HepG2 (cell line): ENCODE data around the gene NAXD. TPM values are rescaled to one million over a fixed set of nuclear protein-coding genes. Genes with fewer than 3 reads are reported as not detected.

Experiments
- ATAC-seq: fragments of 200-7000 bp; cut with Tn5 transposase; 3 replicates; pipeline ENCODE4 v1.9.1; 2020; ENCODE audit warnings: mild to moderate bottlenecking, moderate library complexity
- BruUV-seq: library from RNA; stranded (reverse); fragments of 400-500 nt; replicated peaks from 2 replicates; lab custom pipeline; 2021; lab: Mats Ljungman, UMichigan
- CTCF ChIA-PET: fragments of 300-600 bp; formaldehyde crosslinking; extraction: SDS; loops from one replicate; lab custom pipeline; 2021; ENCODE audit warnings: low total read pairs, inconsistent platforms, low intra/inter-chr PET ratio; lab: Yijun Ruan, JAX
- POLR2A ChIA-PET: fragments of 350-600 bp; sonication (Branson Sonifier 250); formaldehyde crosslinking; loops from one replicate; lab custom pipeline; 2020; ENCODE audit warnings: antibody characterized with exemption, inconsistent platforms; lab: Yijun Ruan, JAX
- DNase-seq: peaks from one replicate; pipeline ENCODE4 v3.0.0-alpha.2; 2015; ENCODE audit warnings: low spot score
- FAIRE-seq: peaks from 3 replicates; lab custom pipeline; 2011; peaks lifted over from hg19 to GRCh38; lab: Jason Lieb, UNC
- H2AFZ ChIP-seq: one replicate; pipeline ENCODE4 v1.6.1; 2011; ENCODE audit warnings: low read length, inconsistent platforms
- H3K27ac ChIP-seq: fragments of 300-600 bp; 3 replicates; pipeline ENCODE4 v1.8.0; 2011; ENCODE audit warnings: mixed run types, mild to moderate bottlenecking, mixed read lengths, low read length, inconsistent platforms; ENCODE audit not compliant: insufficient read depth; ENCODE audit errors: extremely low read length
- H3K27me3 ChIP-seq, 2 experiments: fragments of 200-600 bp in 1 of 2; 2 replicates in 1 of 2; 3 replicates in 1 of 2; pipeline versions ENCODE4 v1.6.0 to v1.8.0; 2011; ENCODE audit warnings: low read length in 2 of 2, mild to moderate bottlenecking in 2 of 2, moderate library complexity in 2 of 2, inconsistent platforms in 1 of 2; ENCODE audit not compliant: insufficient read depth in 2 of 2, control insufficient read depth in 1 of 2
- H3K36me3 ChIP-seq, 2 experiments: fragments of 200-600 bp in 1 of 2; replicated peaks in 1 of 2; 2 replicates in 1 of 2; 3 replicates in 1 of 2; pipeline versions ENCODE4 v1.5.1 to v1.8.0; 2011; ENCODE audit warnings: low read length in 2 of 2, inconsistent platforms in 1 of 2; ENCODE audit not compliant: insufficient read depth in 2 of 2, control insufficient read depth in 1 of 2
- H3K4me1 ChIP-seq: 2 replicates; pipeline ENCODE4 v1.5.1; 2012; ENCODE audit warnings: low read length, inconsistent platforms; ENCODE audit not compliant: insufficient read depth
- H3K4me2 ChIP-seq: 2 replicates; pipeline ENCODE4 v1.6.0; 2011; ENCODE audit warnings: low read depth, low read length, inconsistent platforms
- H3K4me3 ChIP-seq, 3 experiments: fragments of 200-600 bp in 1 of 3; sonication (generic), shearing (Covaris generic) in 1 of 3; replicated peaks in 1 of 3; 2 replicates each; pipeline ENCODE4 v1.5.1; 2011 to 2016; ENCODE audit warnings: low read length in 3 of 3, inconsistent platforms in 2 of 3, low read depth in 2 of 3, mild to moderate bottlenecking in 2 of 3, control low read depth in 1 of 3, mixed read lengths in 1 of 3; ENCODE audit not compliant: insufficient read depth in 1 of 3
- H3K79me2 ChIP-seq: one replicate; pipeline ENCODE4 v1.6.1; 2011; ENCODE audit warnings: low read length, inconsistent platforms; ENCODE audit not compliant: insufficient read depth
- H3K9ac ChIP-seq: 2 replicates; pipeline ENCODE4 v1.6.0; 2011; ENCODE audit warnings: mild to moderate bottlenecking, low read depth, low read length, inconsistent platforms; ENCODE audit not compliant: insufficient read depth
- H3K9me3 ChIP-seq: 2 replicates; pipeline ENCODE4 v1.5.1; 2012; ENCODE audit warnings: mild to moderate bottlenecking, low read length
- H4K20me1 ChIP-seq: 2 replicates; pipeline ENCODE4 v1.6.0; 2011; ENCODE audit warnings: inconsistent platforms, mild to moderate bottlenecking, low read length, moderate library complexity; ENCODE audit not compliant: insufficient read depth
- ATF3 ChIP-seq: sonication (generic); formaldehyde crosslinking; IDR thresholded peaks from 2 replicates; pipeline ENCODE4 v1.4.0; 2020; ENCODE audit warnings: missing genetic modification reagents
- EED ChIP-seq: sonication (generic); formaldehyde crosslinking; IDR thresholded peaks from 2 replicates; pipeline ENCODE4 v1.5.0; 2020; ENCODE audit warnings: mild to moderate bottlenecking, missing genetic modification reagents
- FOSL1 ChIP-seq: sonication (generic); formaldehyde crosslinking; IDR thresholded peaks from 2 replicates; pipeline ENCODE4 v1.9.0; 2021; ENCODE audit warnings: missing genetic modification reagents, borderline replicate concordance
- FUBP1 ChIP-seq: sonication (generic); formaldehyde crosslinking; IDR thresholded peaks from 2 replicates; pipeline ENCODE4 v1.5.1; 2020; ENCODE audit warnings: missing genetic modification reagents, mild to moderate bottlenecking, borderline replicate concordance
- GFI1 ChIP-seq: sonication (generic); formaldehyde crosslinking; IDR thresholded peaks from 2 replicates; pipeline ENCODE4 v1.5.0; 2020; ENCODE audit warnings: missing genetic modification reagents, mild to moderate bottlenecking, borderline replicate concordance
- KLF12 ChIP-seq: sonication (generic); formaldehyde crosslinking; IDR thresholded peaks from 2 replicates; pipeline ENCODE4 v1.4.0; 2020; ENCODE audit warnings: missing genetic modification reagents, borderline replicate concordance
- NFIC ChIP-seq: IDR thresholded peaks from 2 replicates; pipeline ENCODE4 v1.6.1; 2012; ENCODE audit warnings: mild to moderate bottlenecking, low read length, inconsistent platforms
- PLRG1 ChIP-seq: fragments of 450-650 bp; conservative IDR thresholded peaks from 2 replicates; pipeline ENCODE4 v1.6.1; 2016
- SALL2 ChIP-seq: sonication (generic); formaldehyde crosslinking; IDR thresholded peaks from 2 replicates; pipeline ENCODE4 v1.8.1; 2023; ENCODE audit warnings: mild to moderate bottlenecking, missing genetic modification reagents, inconsistent platforms
- SRY ChIP-seq: sonication (generic); formaldehyde crosslinking; IDR thresholded peaks from 2 replicates; pipeline ENCODE4 v1.8.0; 2022; ENCODE audit warnings: mild to moderate bottlenecking, missing genetic modification reagents
- ZNF205 ChIP-seq: IDR thresholded peaks from 2 replicates; pipeline ENCODE4 v1.6.1; 2018; ENCODE audit warnings: missing biosample characterization, missing genetic modification reagents
- ZNF513 ChIP-seq: sonication (generic); formaldehyde crosslinking; conservative IDR thresholded peaks from 2 replicates; pipeline ENCODE4 v1.5.0; 2020; ENCODE audit warnings: missing genetic modification reagents
- ZNF605 ChIP-seq: sonication (generic); formaldehyde crosslinking; IDR thresholded peaks from 2 replicates; pipeline ENCODE4 v1.8.0; 2022; ENCODE audit warnings: mild to moderate bottlenecking, missing genetic modification reagents
- ZNF670 ChIP-seq: sonication (generic); formaldehyde crosslinking; IDR thresholded peaks from 2 replicates; pipeline ENCODE4 v1.8.0; 2022; ENCODE audit warnings: mild to moderate bottlenecking, missing genetic modification reagents, borderline replicate concordance
- WGBS: methylation state at CpG from one replicate; pipeline ENCODE4 v1.1.6; 2017; ENCODE audit warnings: low lambda C conversion rate; 5-methylcytosine and 5-hydroxymethylcytosine counted together
- in situ Hi-C: cut with HindIII; loops from 2 replicates; pipeline ENCODE4 v1.10.0; 2017; ENCODE audit warnings: low pct_unique_long_range_greater_than_20kb; ENCODE audit not compliant: extremely low pct_ligation_motif_present
- intact Hi-C: fragments of 100-400 bp; cut with micrococcal nuclease; formaldehyde crosslinking; loops from one replicate; pipeline ENCODE4 v1.10.0; 2022; ENCODE audit not compliant: unreplicated experiment
- polyA plus RNA-seq, 8 experiments: library from polyadenylated mRNA; depleted of rRNA in 3 of 8; stranded (reverse) in 7 of 8; unstranded in 1 of 8; fragments of >200 nt; fragmentation: Illumina TruSeq in 4 of 8; extraction: Trizol in 4 of 8; gene quantifications; 2 replicates each; pipeline versions ENCODE4 v1.2.1 to v1.2.3, GENCODE V29; 2011 to 2016; ENCODE audit warnings: low read depth in 4 of 8, missing spikeins in 1 of 8, mixed read lengths in 1 of 8; ENCODE audit not compliant: insufficient read depth in 1 of 8
- total RNA-seq, 5 experiments: library from RNA; depleted of rRNA; stranded (reverse); fragments of >200 nt; fragmentation: Illumina TruSeq; extraction: Trizol; gene quantifications; 2 replicates each; pipeline ENCODE4 v1.2.3, GENCODE V29; 2016; ENCODE audit warnings: low read depth in 1 of 5
- TF ChIP-seq, protein P1 (sequence below): sonication (generic); formaldehyde crosslinking; IDR thresholded peaks from 2 replicates; pipeline ENCODE4 v1.5.0; 2020; ENCODE audit warnings: missing genetic modification reagents

The NAXD gene
- total and polyA plus RNA-seq, 2 of the 13 experiments (the other 11 are each of a cell fraction or from before 2014, with no cell fraction given), result 19.0 to 23.2 TPM

GRCh38 chr13:110652231-110652730 lies 36.9 kb downstream of the NAXD start:
- intact Hi-C loops, result no loop called here

More at GRCh38 chr13:110652231-110652730, 36.9 kb downstream of the NAXD start:
- BruUV-seq, result no TSS peak
- TF ChIP-seq ZNF513, result no peak
- TF ChIP-seq SRY (CRISPR knock-in tag), result no peak
- no peak for TF ChIP-seq ZNF670 (CRISPR knock-in tag)
- TF ChIP-seq KLF12 (CRISPR knock-in tag), result no peak
- TF ChIP-seq NFIC, result no peak
- TF ChIP-seq ZNF205 (CRISPR knock-in tag), result no peak
- no peak for TF ChIP-seq PLRG1
- TF ChIP-seq SALL2 (CRISPR knock-in tag), result no peak
- TF ChIP-seq ZNF605 (CRISPR knock-in tag), result no peak
- TF ChIP-seq EED (CRISPR knock-in tag), result no peak
- TF ChIP-seq ATF3, result no peak
- TF ChIP-seq FOSL1 (CRISPR knock-in tag), result no peak
- no peak for TF ChIP-seq GFI1 (CRISPR knock-in tag)
- TF ChIP-seq, protein P1, sequence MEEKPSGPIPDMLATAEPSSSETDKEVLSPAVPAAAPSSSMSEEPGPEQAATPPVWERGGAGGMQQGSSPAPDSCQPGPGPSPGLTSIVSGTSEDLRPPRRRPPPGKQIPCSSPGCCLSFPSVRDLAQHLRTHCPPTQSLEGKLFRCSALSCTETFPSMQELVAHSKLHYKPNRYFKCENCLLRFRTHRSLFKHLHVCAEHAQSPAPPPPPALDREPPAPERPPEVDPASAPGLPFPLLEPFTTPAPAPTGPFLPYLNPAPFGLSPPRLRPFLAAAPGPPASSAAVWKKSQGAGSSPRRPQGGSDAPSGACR (CRISPR knock-in tag), result no peak
- TF ChIP-seq FUBP1 (CRISPR knock-in tag), result no peak
- no peaks in the 10 kb centered on the region for H3K79me2 ChIP-seq
- FAIRE-seq (no peak), DNase-seq (no peak), ATAC-seq (no peak)
- no peaks in the 10 kb centered on the region for H3K4me1 ChIP-seq
- ChIA-PET CTCF (no interaction called here), POLR2A (no interaction called here)
- peaks cover 6 to 29% of the 10 kb centered on the region in 2 experiments for H3K36me3 ChIP-seq
- no peak overlapping the region for H3K27ac ChIP-seq
- no peaks in the 10 kb centered on the region for H3K9me3 ChIP-seq
- no peak overlapping the region for H2AFZ ChIP-seq
- WGBS, result 91% methylated on average over 7 of the region's 10 CpGs
- H3K4me2 ChIP-seq, result no peak overlapping the region
- H3K4me3 ChIP-seq, result no peak overlapping the region
- H3K9ac ChIP-seq, result no peak overlapping the region
- no peaks in the 10 kb centered on the region for H3K27me3 ChIP-seq
- in situ Hi-C loops, result no loop called here
- H4K20me1 ChIP-seq, result no peaks in the 10 kb centered on the region
